Mesenchymal stem cell (in vitro differentiated cells and primary cell): ENCODE data around the gene TIAM2.

Experiments
- DNase-seq: peaks from one replicate; pipeline ENCODE4 v3.0.0-alpha.2; 2013
- H2AFZ ChIP-seq: one replicate; pipeline ENCODE4 v1.6.1; 2013; ENCODE audit warnings: low read depth, mild to moderate bottlenecking, control low read depth, inconsistent platforms, low read length, moderate library complexity
- H2AK5ac ChIP-seq: 2 replicates; pipeline ENCODE4 v1.6.1; 2013; ENCODE audit warnings: low read length, moderate library complexity, mild to moderate bottlenecking, inconsistent platforms; ENCODE audit not compliant: severe bottlenecking
- H2BK120ac ChIP-seq: one replicate; pipeline ENCODE4 v1.6.1; 2013; ENCODE audit warnings: low read depth, mild to moderate bottlenecking, inconsistent platforms, low read length, moderate library complexity
- H2BK12ac ChIP-seq, 2 experiments: one replicate each; pipeline ENCODE4 v1.6.1; 2013; ENCODE audit warnings: inconsistent platforms in 2 of 2, low read length in 2 of 2, mild to moderate bottlenecking in 2 of 2, moderate library complexity in 2 of 2, control low read depth in 1 of 2
- H2BK15ac ChIP-seq: one replicate; pipeline ENCODE4 v1.6.1; 2013; ENCODE audit warnings: mild to moderate bottlenecking, low read depth, inconsistent platforms; ENCODE audit not compliant: poor library complexity, severe bottlenecking
- H2BK5ac ChIP-seq: 2 replicates; pipeline ENCODE4 v1.6.1; 2013; ENCODE audit warnings: low read depth, mild to moderate bottlenecking, low read length, control low read depth, inconsistent platforms; ENCODE audit not compliant: poor library complexity, severe bottlenecking
- H3K14ac ChIP-seq, 2 experiments: one replicate each; pipeline ENCODE4 v1.6.1; 2013; ENCODE audit warnings: inconsistent platforms in 2 of 2, low read length in 2 of 2, control low read depth in 1 of 2, mild to moderate bottlenecking in 1 of 2, moderate library complexity in 1 of 2
- H3K18ac ChIP-seq, 2 experiments: one replicate each; pipeline ENCODE4 v1.6.1; 2013; ENCODE audit warnings: inconsistent platforms in 2 of 2, low read length in 2 of 2, control low read depth in 1 of 2, low read depth in 1 of 2, mild to moderate bottlenecking in 1 of 2
- H3K23ac ChIP-seq, 2 experiments: one replicate each; pipeline ENCODE4 v1.6.1; 2013; ENCODE audit warnings: inconsistent platforms in 2 of 2, low read length in 2 of 2, mild to moderate bottlenecking in 2 of 2, moderate library complexity in 2 of 2, control low read depth in 1 of 2
- H3K27ac ChIP-seq: 2 replicates; pipeline ENCODE4 v1.5.1; 2013; ENCODE audit warnings: mild to moderate bottlenecking, moderate library complexity, low read length, control low read depth, inconsistent platforms; ENCODE audit not compliant: poor library complexity, severe bottlenecking
- H3K27me3 ChIP-seq, 2 experiments: 2 replicates each; pipeline versions ENCODE4 v1.6.1 to v1.7.0; 2013; ENCODE audit warnings: low read length in 2 of 2, mild to moderate bottlenecking in 2 of 2, moderate library complexity in 2 of 2, control low read depth in 1 of 2, inconsistent platforms in 1 of 2; ENCODE audit not compliant: control insufficient read depth in 1 of 2, insufficient read depth in 1 of 2
- H3K36me3 ChIP-seq, 2 experiments: 2 replicates each; pipeline versions ENCODE4 v1.6.1 to v1.7.0; 2013; ENCODE audit warnings: low read length in 2 of 2, control low read depth in 1 of 2, inconsistent platforms in 1 of 2, low read depth in 1 of 2, mild to moderate bottlenecking in 1 of 2; ENCODE audit not compliant: insufficient read depth in 2 of 2, control insufficient read depth in 1 of 2
- H3K4ac ChIP-seq, 2 experiments: one replicate each; pipeline ENCODE4 v1.6.1; 2013; ENCODE audit warnings: inconsistent platforms in 2 of 2, low read length in 2 of 2, mild to moderate bottlenecking in 2 of 2, moderate library complexity in 2 of 2, control low read depth in 1 of 2, low read depth in 1 of 2
- H3K4me1 ChIP-seq: 2 replicates; pipeline ENCODE4 v1.6.1; 2013; ENCODE audit warnings: low read depth, low read length, control low read depth; ENCODE audit not compliant: control insufficient read depth, insufficient read depth
- H3K4me2 ChIP-seq: 2 replicates; pipeline ENCODE4 v1.6.1; 2013; ENCODE audit warnings: low read length, mild to moderate bottlenecking, inconsistent platforms; ENCODE audit not compliant: poor library complexity, severe bottlenecking
- H3K4me3 ChIP-seq, 2 experiments: 2 replicates each; pipeline versions ENCODE4 v1.5.1 to v1.7.0; 2013; ENCODE audit warnings: low read length in 2 of 2, mild to moderate bottlenecking in 2 of 2, control low read depth in 1 of 2, low read depth in 1 of 2; ENCODE audit not compliant: insufficient read depth in 1 of 2
- H3K79me1 ChIP-seq: replicated peaks from 2 replicates; pipeline ENCODE4 v1.6.1; 2013; ENCODE audit warnings: mild to moderate bottlenecking, control low read depth, low read length, inconsistent platforms; ENCODE audit not compliant: poor library complexity, severe bottlenecking
- H3K9ac ChIP-seq: 2 replicates; pipeline ENCODE4 v1.7.0; 2013; ENCODE audit warnings: mild to moderate bottlenecking, low read length, moderate library complexity
- H3K9me3 ChIP-seq: 2 replicates; pipeline ENCODE4 v1.7.0; 2013; ENCODE audit warnings: mild to moderate bottlenecking, low read length; ENCODE audit not compliant: control insufficient read depth
- H4K8ac ChIP-seq: one replicate; pipeline ENCODE4 v1.6.1; 2013; ENCODE audit warnings: inconsistent platforms, mild to moderate bottlenecking, low read length, moderate library complexity
- H4K91ac ChIP-seq: one replicate; pipeline ENCODE4 v1.6.1; 2013; ENCODE audit warnings: mild to moderate bottlenecking, low read length, inconsistent platforms
- WGBS: methylation state at CpG from one replicate; pipeline ENCODE4 v1.1.7; 2013; ENCODE audit warnings: mixed read lengths; 5-methylcytosine and 5-hydroxymethylcytosine counted together

Gene TIAM2

GRCh38 chr6:155278319-155279049, 283.4 kb downstream of the TIAM2 start:
- no peak overlapping the region for H3K4me2 ChIP-seq
- H4K8ac ChIP-seq, result peak overlapping the region; percentile 81
- H3K18ac ChIP-seq, result peak overlapping the region; percentile 70 to 77
- 97% methylated on average over 5 of the region's 5 CpGs for WGBS
- H4K91ac ChIP-seq, result no peak overlapping the region
- H3K36me3 ChIP-seq, result peaks cover 6 to 25% of the 10 kb centered on the region in 2 experiments
- no peak overlapping the region for H3K14ac ChIP-seq
- no peak overlapping the region for H3K4ac ChIP-seq
- no peak overlapping the region for H3K9ac ChIP-seq
- H3K27me3 ChIP-seq, result no peaks in the 10 kb centered on the region
- no peak overlapping the region for H2AFZ ChIP-seq
- no peak for DNase-seq
- no peak overlapping the region for H2BK5ac ChIP-seq
- no peaks in the 10 kb centered on the region for H3K9me3 ChIP-seq
- no peaks in the 10 kb centered on the region for H3K4me1 ChIP-seq
- H2BK120ac ChIP-seq, result no peak overlapping the region
- H2BK12ac ChIP-seq, result peak overlapping the region in 1 of 2 experiments; percentile 52
- no peak overlapping the region for H2AK5ac ChIP-seq
- H2BK15ac ChIP-seq, result no peak overlapping the region
- H3K4me3 ChIP-seq, result no peak overlapping the region
- peaks cover 8% of the 10 kb centered on the region for H3K79me1 ChIP-seq
- no peak overlapping the region for H3K27ac ChIP-seq
- H3K23ac ChIP-seq, result no peak overlapping the region

GRCh38 chr6:155284775-155285174, 289.7 kb downstream of the TIAM2 start:
- Histone ChIP-seq H4K91ac (no peak overlapping the region), H2BK15ac (no peak overlapping the region), H3K4me1 (no peaks in the 10 kb centered on the region), H4K8ac (no peak overlapping the region), H3K23ac (no peak overlapping the region), H3K14ac (no peak overlapping the region), H3K36me3 (peaks cover 3 to 50% of the 10 kb centered on the region in 2 experiments), H2AFZ (no peak overlapping the region), H3K27me3 (no peaks in the 10 kb centered on the region), H3K79me1 (peaks cover 6% of the 10 kb centered on the region), H3K9me3 (no peaks in the 10 kb centered on the region), H2AK5ac (no peak overlapping the region), H2BK5ac (no peak overlapping the region), H3K4me3 (no peak overlapping the region), H3K27ac (no peak overlapping the region), H2BK120ac (no peak overlapping the region), H3K18ac (no peak overlapping the region), H3K4ac (no peak overlapping the region), H3K4me2 (no peak overlapping the region), H3K9ac (no peak overlapping the region), H2BK12ac (no peak overlapping the region)
- DNase-seq, result no peak
- WGBS, result no CpG with 5 or more reads among the region's 4 CpGs

GRCh38 chr6:155287762-155288161, 292.6 kb downstream of the TIAM2 start:
- DNase-seq, result no peak
- Histone ChIP-seq H3K27ac (no peak overlapping the region), H2BK5ac (no peak overlapping the region), H4K91ac (no peak overlapping the region), H3K27me3 (no peaks in the 10 kb centered on the region), H2AK5ac (no peak overlapping the region), H3K9ac (no peak overlapping the region), H3K18ac (no peak overlapping the region), H3K4me2 (no peak overlapping the region), H3K36me3 (peaks cover 5 to 38% of the 10 kb centered on the region in 2 experiments), H3K14ac (no peak overlapping the region), H3K79me1 (peaks cover 14% of the 10 kb centered on the region), H3K4me3 (no peak overlapping the region), H3K9me3 (no peaks in the 10 kb centered on the region), H2BK120ac (no peak overlapping the region), H4K8ac (no peak overlapping the region), H3K4ac (no peak overlapping the region), H3K23ac (no peak overlapping the region), H2BK15ac (no peak overlapping the region), H2BK12ac (no peak overlapping the region), H2AFZ (no peak overlapping the region), H3K4me1 (peaks cover 6% of the 10 kb centered on the region)
- 100% methylated on average over 1 of the region's 2 CpGs for WGBS

GRCh38 chr6:155290491-155290890, 295.4 kb downstream of the TIAM2 start:
- Histone ChIP-seq H3K4me2 (no peak overlapping the region), H3K79me1 (peaks cover 15% of the 10 kb centered on the region), H3K23ac (no peak overlapping the region), H2AFZ (no peak overlapping the region), H3K4me1 (peaks cover 6% of the 10 kb centered on the region), H4K91ac (no peak overlapping the region), H2BK15ac (no peak overlapping the region), H3K14ac (no peak overlapping the region), H4K8ac (no peak overlapping the region), H3K9ac (no peak overlapping the region), H2BK5ac (no peak overlapping the region), H3K27ac (no peak overlapping the region), H3K4ac (no peak overlapping the region), H2BK12ac (no peak overlapping the region), H3K18ac (no peak overlapping the region), H3K9me3 (no peaks in the 10 kb centered on the region), H3K4me3 (no peak overlapping the region), H2AK5ac (no peak overlapping the region), H3K36me3 (peaks cover 5 to 27% of the 10 kb centered on the region in 2 experiments), H3K27me3 (no peaks in the 10 kb centered on the region), H2BK120ac (no peak overlapping the region)
- DNase-seq, result no peak
- WGBS, result 100% methylated on average over 4 of the region's 5 CpGs
